Muscle of arm (tissue), 12 donors: Measurements from ENCODE around the gene DHX34. TPM values are rescaled to one million over a fixed set of nuclear protein-coding genes. Genes with fewer than 3 reads are reported as not detected.
A peak's percentile ranks its signal among the peaks of the same experiment; 100 is the strongest.

Source experiments
- DNase-seq: peaks from one replicate; pipeline ENCODE4 v3.0.0-alpha.2; 2013
- polyA plus RNA-seq, 12 donors: library from polyadenylated mRNA; unstranded; fragments of 120-200 nt; gene quantifications; one replicate each; pipeline ENCODE4 v1.2.1, GENCODE V29; 2013; ENCODE audit not compliant: insufficient read length in 12 of 12

DHX34 gene
- polyA plus RNA-seq, 12 donors: 6.9 to 15.5 (median 9.6) TPM; not detected in 1

DNA sequence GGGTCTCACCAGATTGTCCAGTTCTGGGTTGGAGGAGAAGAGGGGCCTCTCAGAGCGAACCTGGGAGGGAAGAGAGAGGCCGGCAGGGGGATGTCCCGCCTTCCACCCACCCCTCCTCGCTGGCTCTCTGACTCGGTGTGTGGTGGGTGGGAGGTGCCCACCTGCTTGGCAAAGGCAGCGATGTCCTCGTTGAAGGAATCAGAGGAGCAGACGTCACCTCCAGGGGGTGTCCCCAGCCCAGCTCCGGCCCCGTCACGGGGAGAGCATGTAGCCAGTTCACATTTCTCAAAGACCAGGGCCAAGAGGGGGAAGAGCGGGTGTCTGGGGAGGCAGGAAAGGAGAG is 67.5 kb downstream of the DHX34 start:
- DNase-seq: no peak

DNA sequence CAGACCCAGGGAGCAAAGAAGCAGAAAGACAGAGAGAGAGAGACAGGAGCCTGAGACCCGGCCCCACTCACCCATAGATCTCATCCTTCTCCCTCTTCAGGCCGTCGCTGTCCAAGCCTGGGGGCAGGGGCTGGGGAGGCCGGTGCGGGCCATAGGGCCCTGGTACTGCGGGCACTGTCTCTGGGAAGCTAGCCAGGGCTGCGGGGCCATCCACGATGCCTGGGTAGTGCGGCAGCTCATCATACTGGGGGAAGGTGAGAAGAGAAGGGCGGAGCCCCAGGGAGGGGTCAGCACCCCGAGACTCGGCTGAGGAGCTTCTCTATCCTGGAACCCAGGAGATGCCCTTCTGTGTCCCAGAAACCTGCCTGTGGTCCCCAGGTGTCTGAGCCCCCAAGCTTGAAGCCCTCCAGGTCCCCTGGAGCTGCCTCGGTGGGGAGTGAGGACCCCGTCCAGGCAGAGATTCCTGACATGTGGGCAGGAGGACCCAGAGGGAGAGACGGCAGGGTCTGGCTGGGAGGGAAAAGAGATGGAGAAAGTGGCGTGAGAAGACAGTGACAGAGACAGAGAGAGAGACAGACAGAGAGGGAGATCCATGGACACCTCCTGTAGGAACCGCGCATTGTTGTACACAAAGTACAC is 68.1 kb downstream of the DHX34 start:
- no peak for DNase-seq

DNA sequence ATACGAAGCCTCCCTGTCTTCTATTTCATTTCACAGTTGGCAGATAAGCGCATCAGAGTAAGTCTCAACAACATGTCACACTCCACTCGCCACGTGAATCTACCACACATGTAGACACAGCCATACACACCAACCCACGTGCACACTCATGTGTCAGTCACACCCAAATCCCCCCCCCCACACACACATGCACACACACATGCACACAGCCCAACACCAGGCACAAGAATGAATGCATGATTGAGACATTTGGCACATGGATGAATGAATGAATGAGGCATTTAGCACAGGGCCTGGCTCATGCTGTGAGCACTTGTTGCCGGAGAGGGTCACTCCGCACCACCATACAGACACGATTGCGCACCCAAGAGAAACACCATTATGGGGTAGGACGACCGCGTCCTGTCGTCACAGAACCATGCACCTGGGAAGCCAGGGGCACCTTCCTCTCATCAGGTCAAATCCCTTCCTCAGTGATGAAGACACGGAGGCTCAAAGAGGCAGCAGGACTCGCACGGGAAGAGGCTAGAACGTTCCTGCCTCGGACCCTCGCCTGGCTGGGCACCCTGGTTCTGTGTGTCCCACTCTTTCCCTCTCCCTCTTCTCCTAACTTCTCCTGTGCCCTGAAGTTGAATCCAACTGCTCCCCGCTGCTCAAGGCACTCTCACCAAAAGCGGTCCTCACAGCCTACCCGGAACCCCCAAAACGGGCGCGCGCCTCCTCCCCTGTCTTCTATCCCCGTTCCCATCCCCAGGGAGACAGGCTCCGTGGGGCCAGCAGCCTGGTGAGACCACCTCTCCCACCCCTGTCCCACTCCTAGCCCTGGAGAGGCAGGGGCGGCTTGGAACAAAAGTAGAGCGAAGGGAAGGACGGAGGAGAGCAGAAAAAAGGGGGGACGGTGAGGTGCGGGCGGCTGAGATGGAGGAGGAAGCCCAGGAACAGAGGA is 68.9 kb downstream of the DHX34 start:
- no peak for DNase-seq

DNA sequence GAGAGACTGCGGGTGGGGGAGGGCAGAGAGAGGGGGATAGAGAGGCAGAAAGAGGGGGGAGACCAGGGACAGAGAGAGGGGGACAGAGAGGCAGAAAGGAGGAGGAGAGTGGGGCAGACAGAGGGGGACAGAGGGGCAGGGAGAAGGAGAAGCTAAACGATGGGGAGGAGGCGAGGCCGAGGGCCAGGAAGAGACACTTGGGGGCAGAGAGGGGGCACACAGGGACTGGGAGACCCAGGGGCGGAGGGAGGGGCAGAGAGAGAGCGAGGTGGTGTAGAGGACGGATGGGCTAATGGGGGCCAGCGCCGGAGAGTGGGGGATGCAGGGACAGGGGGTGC is 69.5 kb downstream of the DHX34 start:
- DNase-seq: no peak

DNA sequence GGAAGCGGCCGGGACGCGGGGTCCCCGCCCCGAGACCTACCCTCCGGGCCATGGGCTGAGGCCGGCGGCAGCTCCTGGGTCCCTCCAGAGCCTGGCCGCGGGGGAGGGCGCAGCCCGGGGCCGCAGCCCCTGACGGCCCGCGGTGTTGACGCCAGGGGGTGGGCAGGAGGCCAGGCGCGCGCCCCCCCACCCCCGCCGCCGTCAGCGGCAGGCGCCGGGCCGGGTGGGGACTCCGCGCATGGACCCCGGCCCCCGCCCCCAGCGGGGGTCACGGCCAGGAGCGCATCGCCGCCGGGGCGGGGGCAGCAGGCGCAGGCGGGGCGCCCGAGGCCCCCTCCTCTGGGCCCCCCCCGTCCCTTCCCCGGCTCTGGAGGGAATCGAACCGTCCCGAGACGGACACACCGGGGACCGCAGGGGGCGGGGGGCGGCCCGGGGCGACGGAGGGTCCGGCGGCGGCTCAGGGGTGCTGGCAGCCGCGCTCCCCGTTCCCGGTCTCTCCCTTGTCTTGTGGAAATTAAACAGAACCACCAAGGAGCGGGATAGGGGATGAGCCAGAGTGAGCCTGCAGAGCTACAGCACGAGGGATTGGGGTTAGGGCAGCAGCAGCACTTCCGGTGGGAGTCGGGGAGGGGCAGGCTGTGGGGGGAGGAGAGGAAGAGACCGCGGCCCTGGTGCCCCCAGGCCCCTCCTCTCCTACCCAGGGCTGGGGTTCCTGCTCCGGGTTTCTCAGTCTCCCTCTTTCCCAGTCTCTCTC is 70.1 kb downstream of the DHX34 start, which contains the start of gene MEIS3:
MEIS3 (minus strand) TSS at position 498 of the 754 bp plus-strand sequence; CDS start at position 52, 446 bp downstream.
- no peak for DNase-seq

DNA sequence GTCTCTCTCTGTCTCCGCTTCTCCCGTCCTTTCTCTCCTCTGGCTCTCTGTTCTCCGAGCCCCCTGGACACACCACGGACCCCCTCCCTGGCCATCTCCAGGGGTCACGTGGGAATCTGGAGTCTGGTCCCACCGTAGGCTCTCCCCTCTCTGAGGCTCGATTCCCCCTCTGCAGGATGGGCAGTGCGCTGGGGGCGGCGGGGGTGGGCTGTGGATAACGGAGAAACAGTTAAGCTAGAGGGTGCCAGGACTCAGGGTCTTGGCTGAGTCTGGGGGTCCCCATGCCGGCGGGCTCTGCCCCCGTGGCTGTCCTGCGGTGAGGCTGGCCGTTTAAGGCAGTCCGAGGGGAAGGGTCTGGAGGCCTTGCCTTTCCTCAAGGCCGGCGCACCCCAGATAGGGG is 70.7 kb downstream of the DHX34 start:
- DNase-seq: no peak

DNA sequence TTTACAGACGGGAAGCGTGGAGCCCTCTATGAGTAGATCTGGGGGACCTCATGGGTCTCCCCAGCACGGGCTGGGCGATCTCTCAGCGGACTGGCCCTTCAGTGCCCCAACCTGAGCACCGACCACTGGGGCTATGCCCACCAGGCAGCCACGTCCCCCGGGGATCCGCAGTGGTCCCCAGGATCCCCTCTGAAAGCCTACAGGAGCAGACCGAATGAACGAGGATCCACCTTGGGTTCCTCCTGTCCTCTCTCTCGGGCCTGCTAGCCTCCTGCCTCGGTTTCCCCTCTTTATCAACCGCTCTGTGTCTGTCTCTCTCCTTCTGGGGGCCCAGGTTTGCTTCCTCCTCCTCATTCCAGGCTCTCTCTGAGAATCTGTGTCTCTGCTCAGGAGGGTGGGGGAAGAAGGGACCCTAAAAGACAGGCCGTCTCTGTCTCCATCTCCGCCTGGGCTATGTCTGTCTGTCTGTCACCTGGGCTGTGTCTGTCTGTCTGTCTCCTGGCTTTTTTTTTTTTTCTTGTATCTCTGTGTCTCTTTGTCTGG is 72.2 kb downstream of the DHX34 start:
- DNase-seq: no peak

DNA sequence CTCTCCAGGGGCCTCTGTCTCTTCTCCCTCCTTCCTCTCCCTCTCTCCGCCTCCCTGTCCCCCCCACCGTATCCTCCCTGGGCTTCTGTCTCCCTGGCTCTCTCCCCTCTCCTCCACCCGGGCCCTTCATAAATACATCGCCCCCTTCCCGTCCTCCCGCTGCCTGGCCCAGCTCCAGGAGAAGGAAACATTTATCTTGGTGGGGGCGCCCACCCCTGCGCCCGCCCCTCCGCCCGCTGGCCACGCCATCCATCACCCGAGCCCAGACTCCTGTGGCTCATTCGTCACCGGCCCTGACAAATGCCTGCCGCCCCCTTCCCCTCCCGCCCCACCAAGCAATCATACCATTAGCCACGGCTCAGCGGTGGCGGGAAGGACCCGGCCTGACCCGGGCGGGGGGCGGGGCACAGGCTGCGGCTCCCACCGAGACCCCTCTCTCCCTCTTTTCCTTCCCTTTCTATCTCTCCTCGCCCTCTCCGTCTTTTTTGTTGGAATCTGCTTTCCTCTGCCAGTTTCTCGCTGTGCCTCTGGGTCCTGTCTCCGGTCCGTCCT is 72.8 kb downstream of the DHX34 start:
- DNase-seq: no peak

DNA sequence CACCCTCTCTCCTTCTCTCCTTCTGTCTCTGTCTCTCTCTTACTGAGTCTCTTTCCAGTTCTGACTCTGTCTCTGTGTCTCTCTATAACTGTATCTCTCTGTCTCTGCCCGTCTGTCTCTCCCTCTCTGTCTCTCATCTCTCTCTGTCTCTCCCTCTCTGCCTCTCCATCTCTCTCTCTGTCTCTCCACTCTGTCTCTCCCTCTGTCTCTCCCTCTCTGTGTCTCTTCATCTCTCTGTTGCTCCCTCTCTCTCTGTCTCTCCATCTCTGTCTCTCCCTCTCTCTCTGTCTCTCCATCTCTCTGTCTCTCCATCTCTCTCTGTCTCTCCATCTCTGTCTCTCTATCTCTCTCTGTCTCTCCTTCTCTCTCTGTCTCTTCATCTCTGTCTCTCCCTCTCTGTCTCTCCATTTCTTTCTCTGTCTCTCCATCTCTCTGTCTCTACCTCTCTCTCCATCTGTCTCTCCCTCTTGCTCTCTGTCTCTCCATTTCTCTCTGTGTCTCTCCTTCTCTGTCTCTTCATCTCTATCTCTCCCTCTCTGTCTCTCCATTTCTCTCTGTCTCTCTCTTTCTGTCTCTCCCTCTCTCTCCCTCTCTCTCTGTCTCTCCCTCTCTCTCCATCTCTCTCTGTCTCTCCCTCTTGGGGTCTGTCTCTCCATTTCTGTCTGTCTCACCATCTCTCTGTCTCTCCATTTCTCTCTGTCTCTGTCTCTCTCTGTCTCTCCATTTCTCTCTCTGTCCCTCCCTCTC is 73.5 kb downstream of the DHX34 start:
- DNase-seq: no peak

DNA sequence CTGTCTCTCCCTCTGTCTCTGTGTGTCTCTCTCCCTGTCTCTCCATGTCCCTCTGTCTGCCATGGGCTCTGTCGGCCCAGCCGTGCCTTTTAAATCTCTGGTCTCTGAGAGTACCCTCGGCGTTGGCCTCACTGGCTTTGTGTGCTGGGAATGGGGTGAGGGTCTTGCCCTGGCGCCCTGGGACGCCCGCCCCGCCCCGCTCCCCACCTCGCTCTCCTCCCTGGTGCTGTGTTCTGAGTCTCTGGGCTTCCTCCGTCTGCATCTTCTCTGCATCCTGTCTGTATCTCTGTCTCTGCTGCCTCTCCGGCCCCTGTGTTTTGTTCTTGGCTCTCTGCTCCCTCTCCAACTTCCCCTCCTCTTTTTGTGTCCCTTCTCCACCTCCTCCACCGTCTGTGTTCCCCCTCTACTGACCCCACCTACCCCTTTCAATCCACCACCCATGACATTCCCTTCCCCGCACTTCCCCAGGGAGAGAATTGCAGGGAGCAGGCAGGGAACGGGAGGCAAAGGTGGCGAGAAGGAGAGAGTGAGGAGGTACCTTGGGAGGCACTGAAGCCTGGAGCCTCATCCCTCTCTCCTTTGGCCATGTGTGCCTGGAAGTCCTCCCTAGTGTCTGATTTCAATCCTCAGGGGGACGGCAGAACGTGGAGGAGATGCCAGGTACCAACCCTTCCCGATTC is 74.2 kb downstream of the DHX34 start:
- DNase-seq: no peak

DNA sequence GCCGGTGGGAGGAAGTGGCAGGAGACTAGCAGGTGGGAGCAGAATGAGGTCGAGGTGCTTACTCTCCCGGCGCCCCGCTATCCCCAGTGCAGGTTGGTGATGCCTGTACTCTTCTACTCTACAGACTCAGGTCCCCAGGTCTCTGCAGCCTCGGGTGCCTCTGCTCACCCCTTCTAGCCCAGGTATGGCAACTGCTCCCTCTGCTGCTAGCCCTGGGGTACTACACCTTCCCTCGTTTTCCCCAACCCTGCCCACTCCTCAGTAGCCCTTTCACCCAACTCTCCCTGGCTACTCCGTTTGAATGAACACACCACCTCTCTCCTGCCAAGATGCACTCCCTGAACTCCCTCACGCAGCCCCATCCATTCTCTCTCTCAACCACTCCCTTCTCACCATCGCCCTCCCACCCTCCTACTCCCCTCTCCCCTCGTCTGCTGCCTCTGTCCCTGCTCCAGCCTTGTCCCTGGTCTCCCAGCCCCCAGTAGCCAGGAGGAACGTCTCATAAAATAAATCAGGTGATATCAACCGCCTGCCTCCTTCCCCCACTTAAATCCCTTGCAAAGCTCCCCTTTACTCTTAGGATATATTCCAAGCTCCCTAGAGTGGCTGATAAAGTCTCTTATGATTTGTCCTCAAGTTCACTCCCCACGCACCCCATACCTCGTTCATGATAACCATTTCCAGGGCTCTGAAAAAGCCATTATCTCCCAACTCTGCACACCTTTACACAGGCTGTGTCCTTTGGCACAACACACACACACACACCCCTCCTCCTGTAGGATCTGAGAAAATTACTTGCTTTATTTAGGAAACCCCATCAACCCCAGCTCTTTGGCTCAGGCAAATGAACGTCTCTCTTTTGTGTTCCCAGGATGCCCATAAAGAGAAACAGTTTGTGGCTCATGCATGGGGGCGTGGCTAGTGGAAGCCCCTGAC is 78.4 kb downstream of the DHX34 start:
- DNase-seq: no peak

DNA sequence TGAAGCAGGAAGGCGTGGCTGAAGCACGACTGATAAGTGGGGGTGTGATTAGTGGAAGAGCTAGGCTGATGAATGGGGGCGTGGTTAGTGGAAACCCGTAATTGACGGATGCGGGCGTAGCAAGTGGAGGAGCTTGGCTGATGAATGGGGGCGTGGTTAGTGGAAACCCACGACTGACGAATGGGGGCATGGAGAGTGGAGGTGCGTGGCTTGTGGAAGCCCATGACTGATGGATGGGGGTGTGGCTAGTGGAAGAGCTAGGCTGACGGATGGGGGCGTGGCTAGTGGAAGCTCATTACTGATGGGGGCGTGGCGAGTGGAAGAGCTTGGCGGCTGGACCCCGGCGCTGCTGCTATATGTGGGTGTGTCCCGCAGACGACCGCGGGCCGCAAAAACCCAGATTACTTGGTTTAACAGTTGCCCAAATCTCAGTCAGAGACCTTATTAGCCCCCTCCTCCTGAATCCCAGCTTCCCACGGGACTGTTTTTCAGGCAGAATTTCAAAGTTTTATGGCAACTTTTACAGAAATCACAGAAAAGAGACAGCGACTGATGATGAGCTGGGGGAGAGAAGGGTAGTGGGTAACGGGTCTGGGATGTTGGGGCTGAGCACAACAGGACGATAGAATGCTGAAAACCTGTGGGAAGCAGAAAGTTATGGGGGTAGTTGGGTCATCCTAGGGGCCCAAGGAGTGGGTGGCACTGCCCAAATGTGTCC is 79.2 kb downstream of the DHX34 start:
- DNase-seq: peak; percentile 61

DNA sequence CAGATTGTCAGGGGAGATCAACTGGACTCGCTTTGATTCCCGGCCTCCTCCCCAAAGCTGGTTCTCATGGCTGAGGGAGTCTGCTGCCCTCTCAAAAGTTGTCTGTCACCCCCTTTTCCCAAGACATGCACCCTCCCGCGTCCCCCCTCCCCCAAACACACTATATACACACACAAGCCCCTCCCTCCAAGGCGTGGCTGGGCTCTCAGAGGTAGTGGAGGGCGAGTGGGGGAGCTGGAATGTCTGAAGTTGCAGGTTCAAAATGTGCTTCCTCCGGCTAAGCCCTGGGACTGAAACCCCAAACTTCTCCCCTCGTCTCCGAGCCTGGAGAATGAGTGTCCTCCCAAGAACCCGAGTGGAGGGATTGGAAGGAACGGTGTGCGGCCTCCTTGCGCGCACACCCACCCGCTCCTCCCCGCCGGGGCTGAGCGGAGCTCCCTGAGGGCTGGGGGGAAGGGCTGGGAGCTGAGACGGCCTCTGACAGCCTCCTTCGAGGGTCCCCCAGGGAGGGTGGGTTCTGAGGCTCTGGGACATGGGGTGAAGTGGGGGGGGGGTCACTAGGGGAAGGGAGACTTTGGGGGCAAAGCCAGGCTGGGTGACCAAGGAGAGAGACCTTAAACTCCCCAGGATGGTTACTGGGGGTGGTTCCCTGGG is 80.2 kb downstream of the DHX34 start:
- no peak for DNase-seq

DNA sequence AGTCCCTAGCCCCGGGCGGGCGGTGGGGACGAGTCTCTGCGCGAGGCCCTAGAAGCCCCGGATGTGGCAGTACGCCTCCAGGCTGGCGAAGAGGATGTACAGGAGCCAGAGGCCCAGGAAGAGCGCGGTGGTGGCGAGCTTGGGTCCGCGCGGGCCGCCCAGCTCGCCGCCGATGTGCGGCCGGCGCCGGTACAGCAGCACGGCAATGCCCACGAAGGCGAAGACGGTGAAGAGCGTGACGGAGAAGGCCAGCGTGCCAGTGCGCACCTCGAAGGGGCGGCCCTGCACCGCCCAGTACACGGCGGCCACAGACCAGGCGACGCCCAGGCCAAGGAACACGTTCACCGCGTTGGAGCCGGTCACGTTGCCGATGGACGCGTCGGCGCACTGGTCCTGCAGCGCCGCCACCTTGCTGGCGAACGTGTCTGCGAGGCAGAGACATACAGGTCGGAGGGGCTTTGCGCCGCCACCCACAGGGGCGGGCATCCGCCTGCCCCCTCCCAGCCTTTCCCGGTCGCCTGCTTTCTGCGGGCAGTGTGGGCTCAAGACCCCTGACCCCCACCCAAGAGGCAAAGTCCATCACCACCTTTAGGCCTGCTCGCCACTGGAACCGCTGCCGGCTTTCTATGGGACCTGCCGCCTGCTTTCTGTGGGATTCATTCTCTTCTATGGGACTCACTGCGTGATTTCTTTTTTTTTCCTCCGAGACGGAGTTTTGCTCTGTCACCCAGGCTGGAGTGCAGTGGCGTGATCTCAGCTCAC is 81.1 kb downstream of the DHX34 start:
- no peak for DNase-seq

DNA sequence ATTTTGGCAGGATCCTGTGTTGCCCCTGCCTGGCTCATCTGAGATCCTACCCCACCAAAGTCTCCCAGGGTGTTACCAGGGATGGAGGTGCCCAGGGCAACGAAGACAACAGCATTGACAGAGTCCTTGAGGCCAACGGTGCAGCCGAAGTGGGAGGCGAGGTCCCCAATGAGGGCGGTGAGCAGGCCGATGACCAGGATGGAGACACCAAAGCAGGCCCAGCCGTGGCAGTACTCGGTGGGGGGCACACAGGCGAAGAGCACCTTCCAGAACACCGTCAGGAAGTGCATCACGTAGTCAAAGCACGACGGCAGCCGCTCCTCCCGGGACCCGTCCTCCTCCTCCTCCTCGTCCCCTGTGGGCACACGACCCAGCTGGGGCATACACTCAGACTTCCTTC is 83.0 kb downstream of the DHX34 start:
- DNase-seq: no peak
